GM21529 (cell line): Measurements from ENCODE around the gene NOL6.
"Not testable (repeated sequence)": the region's sequence is repeated elsewhere in the genome, so short reads cannot be mapped to it uniquely, and the experiment has no call there.

ENCODE experiments used
- ATAC-seq: cut with Tn5 transposase; IDR thresholded peaks from one replicate; pipeline ENCODE4 v1.9.1; 2021; ENCODE audit not compliant: unreplicated experiment

The NOL6 gene

DNA sequence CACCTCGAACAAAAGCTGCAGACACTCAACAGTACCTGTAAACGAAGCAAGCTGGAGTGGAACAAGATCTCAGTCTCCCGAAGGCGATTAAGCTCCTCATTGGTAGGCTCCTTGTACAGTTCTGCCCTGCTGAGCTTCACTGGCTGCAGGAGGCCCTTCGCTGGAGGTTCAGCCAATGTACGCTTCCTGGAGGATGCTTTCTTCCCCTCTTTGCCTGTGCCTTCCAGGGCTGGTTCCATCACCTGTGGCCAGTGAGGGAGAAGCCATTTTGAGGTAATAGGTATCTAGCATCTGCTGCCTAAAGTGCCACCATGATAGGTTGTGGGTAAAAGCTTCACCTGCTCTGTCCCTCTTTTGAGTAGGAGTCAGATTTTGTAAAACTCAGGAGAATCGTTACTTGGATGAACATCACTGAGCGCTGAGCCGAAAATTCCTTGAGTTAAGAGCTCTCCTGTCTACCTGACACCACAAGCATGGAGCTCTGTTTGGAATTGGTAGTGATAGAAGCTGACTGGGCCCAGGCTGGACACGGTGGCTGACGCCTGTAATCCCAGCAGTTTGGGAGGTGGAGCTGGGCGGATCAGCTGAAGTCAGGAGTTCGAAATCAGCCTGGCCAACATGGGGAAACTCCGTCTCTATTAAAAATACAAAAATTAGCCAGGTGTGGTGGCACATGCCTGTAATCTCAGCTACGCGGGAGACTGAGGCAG, 1.4 kb downstream of the NOL6 start:
- ATAC-seq, result no peak

DNA sequence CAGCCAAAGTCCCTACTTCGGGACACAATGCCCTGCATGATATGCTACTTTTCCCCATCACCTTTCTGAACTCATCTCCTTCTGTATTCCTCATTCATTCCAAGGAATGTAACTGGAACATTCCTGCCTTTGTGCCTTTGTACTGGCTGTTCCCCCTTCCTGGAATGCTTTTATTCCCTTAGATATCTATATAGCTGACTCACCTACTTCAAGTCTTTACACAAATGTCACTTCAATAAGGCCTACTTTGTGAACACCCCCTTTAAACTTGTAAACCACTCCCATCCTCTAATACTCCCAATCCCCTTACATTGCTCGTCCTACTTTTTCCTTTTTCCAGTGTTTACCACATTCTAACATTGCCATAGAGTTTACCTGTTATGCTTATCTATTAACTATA, 2.4 kb downstream of the NOL6 start:
- no peak for ATAC-seq

DNA sequence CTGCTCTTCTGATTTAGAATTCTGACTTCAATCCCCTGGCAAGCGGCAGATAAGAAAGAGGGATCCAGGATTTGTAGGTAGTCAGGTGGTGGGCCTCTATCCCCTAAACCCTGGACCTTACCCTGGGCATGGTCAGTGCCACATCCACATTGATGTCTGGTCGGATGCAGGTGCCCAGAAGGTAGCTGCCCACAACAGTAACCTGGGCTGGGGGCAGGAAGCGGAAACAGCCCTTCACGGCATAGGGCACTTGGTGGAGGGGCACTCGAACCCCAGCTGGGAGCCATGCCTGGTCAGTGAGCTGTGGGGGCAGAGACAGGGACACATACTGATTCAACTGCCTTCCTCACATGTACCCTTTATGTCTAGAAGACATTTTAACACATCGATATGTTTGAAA, 3.8 kb downstream of the NOL6 start:
- no peak for ATAC-seq

DNA sequence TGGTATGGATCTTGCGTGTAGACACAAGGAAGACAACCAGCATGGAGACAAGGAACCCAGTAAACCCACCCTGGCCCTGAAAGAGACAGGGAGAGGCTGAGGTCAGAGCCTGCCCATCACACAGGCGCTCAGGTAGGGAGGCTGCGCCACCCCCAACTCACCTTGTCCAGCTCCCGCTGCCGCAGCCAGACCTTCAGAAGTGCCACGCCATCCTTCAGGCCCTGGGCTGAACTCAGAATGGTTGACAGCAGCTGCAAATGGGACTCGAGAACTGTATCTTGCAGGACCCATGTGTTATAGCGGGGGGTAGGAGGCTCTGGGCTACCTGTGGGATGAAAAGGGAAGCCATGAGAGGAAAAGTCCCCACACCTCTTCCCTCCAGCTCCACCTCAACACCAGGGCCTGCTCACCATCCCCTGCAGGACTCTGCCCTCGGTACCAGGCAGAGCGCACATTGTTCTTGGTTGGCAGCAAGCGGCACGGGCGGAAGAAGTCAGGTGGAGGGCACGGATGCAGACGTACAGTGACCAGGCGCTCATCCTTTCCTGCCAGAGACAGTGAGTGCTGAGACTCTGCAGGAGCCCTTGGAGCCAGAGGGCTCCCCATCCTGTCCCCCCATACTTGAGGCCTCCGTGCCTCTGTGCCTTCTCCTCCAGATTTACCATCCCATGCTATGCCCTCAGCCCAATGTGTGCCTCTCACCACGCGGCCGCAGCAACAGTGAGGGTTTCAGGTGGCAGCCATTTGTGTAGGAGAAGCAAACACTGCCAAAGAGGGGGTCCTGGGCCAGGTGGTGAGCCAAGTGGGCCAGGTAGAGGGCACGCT, 4.7 kb downstream of the NOL6 start:
- no peak for ATAC-seq

DNA sequence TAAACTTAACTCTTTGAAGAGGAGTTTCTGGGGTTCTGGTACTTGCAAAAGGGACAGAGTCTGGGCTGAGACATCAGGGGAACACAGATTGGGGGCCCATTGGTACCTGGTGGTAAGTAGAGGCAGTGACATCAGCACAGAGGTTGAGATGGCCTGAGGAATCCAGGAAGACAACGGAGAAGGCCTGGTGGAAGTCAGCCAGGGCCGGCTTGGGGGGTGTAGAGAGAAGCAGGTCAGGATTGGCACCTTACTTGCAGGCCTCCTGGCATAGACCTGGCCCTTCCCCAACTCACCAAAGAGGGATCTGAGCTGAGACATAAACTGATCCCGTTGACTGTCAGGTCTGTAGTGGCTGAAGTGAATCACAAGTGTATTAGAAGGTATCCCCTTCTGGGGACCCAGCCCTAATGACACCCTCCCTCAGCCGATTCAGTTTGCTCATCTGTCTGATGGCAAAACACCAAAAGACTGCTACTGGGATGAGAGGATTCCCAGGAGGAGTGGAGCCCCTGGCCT, 5.5 kb downstream of the NOL6 start:
- ATAC-seq, result no peak

DNA sequence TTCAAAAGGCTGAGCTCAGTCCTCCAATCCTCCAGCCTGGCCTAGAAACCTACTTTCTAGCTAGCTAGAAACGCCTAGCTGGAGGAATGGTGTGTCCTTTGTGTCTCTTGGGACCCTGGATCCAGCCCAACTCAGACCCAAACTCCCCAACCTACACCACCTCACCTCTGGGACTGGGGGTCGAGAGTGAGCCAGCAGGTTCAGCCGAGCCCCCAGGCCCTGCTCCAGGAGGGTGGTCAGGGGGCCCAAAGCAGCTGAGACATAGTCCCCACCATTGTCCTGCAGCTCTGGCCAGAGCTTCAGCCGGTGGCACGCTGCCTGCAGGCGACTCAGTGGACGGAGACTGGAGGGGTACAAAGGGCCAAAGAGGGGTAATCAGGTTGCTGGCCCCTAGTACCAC, 6.2 kb downstream of the NOL6 start:
- ATAC-seq, result no peak

DNA sequence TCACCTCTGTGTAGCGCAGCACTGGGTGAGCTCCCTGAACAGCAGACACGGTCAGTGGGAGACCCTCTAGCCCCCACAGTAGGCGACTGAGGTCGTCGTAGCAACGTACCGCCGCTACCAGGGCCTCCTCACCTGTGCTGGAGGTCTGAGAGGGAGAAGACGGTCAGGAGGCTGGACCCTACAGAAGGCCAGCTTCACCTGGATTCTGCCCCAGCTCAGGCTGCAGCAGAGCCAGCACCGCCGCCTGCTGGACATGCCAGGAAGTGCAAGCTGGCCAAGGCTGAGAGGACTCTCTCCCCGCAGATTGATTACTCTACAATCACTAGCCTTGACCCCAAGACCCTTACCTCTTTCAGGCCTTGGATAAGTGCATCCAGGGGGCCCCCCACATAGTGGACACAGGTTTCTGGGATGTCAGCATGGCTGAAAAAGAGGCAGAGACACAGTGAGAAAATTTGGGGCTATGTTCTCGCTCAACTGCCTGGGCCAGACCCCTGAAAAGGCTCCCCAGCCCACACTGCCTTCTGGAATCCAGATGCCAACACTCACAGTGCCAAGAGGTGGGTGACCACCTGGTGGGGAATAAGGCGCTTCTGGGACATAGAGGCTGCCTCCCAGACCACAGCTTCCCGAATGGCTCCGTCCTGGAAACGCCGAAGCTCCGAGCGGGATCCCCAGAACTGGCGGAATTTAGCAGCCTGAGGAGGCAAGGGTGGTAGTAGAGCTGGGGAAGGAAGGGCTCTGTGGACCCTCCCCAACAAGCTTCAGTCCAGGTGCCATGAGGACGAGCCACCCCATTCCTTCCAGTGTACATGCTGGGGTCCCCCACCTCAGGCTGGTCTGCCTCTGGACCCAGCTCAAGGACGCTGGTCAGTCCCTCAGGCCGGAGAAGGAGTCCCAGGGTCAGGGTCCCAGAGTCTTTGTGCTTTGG, 6.9 kb downstream of the NOL6 start:
- no peak for ATAC-seq

DNA sequence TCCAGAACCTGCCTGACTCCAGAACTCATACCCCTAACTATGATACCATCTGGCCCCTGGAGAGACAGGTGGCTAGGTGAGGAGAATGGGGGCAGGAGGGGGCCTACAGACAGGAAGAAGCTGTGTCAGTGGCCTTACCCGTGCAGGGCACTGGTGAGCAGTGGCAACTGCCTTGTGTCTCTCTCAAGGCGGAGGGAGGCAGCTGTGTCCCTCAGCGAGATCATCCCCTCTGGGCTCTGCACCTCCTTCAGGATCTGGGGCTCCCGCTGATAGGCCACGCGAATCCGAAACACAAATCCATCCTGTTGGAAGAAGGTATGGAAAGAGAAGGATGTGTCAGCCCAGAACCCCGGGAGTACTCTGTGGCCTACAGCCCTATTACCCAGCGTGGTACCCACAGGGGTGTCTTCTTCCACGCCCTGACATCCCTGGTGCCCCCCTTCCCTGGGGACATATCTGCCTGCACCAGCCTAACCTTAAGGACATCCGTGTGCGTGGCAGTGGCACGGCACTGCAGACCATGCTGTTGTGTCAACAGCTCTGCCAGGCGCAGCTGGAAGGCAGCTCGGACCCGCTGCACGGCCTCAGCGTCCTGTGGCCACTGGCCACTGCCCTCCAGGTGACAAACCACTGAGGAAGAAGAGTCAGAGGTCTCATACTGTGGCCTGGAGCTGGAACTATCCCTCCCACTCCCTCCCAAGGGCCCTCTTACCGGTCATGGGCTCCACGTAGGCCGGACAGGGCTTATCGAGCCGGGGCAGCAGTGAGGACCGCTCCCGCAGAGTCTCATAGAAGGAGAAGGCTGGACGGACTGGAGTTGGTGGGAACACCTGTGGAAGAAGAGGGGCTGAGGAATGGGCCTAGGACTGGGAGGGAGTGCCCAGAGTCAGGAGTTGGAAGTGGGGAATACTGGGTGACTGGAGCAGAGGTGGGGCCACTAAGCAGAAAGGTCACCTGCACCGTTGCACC, 7.8 kb downstream of the NOL6 start:
- no peak for ATAC-seq

DNA sequence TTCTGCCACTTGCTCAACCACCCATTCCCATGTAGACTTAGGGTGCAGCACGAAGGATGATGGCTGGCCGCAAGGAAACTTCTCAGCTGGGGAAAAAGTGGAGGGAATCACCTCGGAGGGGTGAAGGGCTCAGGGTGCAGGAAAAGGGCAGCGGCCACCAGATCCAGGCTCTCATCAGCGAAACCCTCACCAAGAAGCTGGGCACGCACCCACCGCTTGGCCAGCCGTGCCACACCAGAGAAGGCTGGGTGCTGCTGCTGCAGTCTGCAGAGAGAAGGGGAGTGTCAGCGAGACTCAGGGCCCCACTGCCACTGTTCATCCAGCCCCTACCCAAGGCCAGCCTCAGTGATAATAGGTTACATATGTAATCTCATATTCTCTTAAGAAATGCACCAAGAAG, 8.6 kb downstream of the NOL6 start:
- no peak for ATAC-seq

DNA sequence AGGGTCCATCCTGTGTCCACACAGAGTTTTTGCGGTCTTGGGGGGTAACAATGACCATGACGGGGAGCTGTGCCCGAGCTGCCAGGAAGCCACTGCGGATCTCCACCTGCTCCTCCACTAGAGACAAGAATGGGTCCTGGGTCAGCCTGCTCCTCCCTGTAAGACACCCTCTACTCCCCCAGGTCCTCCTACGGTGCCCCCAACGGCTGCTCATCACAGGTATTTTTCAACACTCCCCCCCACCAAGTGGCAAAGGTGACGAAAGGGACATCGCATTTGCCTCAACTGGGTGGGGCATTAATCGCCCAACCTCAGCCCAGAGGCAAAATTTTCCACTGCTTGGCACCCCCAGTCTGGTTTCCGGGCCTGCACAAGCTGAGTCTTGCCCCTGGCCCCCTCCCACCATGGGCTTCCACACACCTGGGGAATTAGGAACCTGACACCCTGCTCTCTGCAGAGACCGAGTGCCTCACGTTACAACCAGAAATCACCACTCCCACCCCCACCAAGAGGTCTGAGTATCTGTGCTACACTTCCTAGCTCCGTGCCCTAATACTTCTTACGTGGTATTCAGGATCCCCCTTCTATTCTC, 9.6 kb downstream of the NOL6 start:
- ATAC-seq, result no peak

DNA sequence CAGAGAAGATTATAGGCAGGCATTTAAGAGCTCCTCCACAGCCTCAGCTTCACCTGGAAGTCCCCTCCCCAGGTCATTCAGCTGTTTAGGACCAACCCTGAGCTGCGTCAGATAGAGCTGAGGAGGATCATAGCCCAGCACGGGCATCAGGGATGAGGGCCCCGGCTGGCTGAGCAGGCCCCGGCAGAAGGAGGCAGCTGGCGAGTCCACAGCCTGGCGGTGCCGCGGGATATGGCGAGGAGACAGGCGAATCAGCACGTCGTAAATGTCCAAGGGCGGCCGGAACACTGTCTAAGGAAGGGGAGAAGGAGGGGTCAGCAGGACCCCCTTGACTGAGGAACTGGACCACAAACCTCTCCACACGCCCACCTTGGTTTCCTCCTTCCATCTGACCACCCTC, 10.6 kb downstream of the NOL6 start:
- no peak for ATAC-seq

DNA sequence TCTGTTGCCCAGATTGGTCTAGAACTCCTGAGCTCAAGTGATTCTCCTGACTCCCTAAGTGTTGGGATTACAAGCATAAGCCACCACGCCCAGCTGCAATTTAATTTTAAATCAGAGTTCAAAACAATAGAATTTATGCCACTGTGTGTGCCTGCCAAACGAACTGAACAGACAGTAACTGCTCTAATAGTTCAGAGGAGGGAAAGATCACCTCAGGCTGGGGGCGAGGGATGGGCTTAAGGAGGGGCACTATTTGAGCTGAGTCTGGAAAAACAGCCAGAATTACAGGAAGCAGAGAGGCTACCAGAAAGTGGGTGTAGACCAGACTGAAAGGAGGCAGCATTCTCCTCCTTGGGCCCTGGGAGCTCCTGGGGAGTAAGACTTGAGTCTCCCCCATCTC, 12.2 kb downstream of the NOL6 start:
- no peak for ATAC-seq

DNA sequence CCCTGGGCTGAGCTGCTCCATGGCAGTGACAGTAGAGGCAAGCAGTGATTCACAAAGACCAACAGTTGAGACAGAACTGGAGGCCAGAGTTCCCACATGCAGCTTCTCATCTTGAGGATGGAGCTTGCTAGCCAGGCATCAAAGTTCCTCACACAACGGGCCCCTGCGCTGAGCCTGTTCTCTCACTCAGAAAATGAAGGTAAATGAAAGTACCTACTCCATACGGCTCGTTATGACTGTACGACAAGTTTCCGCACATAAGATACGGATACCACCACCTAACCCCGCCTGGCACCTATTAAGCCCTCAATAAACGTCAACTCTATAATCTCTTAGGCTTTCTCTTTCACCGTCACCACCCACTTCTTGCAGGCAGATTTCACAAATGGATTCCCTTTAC, 12.9 kb downstream of the NOL6 start:
- ATAC-seq, result no peak

DNA sequence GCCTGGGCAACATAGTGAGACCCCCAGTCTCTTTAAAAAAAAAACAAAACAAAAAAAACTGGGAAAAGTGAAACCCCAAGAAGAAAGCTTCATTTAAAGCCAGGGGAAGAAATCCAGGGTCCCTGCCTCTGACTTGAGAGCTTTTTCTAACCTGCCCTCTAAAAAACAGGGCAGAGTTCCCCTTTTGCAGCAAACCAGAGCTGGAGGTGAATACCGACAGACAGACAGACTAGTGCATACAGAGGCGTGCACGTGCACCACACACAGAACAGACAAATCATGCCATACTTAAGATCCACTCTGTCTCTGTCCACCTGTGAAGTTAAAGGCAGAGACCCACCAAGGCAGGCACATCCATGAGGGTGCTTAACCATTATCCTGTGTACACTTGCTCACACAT, 14.6 kb downstream of the NOL6 start:
- no peak for ATAC-seq

DNA sequence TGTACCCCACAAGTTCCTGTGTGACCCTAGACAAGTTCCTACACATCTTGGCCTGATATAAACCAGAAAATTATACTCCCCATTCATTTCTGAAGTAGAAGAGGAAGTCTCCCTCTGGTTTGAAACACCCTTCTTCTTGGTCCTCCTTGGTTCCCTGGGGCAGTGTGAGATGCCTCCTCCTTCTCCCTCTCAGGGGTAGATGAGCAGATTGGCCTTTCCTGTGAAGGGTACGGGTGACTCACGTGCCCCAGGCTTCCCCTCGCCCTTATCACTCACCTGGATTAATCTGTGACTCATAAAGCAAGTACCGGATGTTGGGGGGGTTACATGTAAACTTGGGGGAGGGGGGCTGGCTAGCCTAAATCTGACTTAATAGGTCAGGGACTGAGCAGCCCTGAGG, 15.3 kb downstream of the NOL6 start:
- ATAC-seq, result no peak

DNA sequence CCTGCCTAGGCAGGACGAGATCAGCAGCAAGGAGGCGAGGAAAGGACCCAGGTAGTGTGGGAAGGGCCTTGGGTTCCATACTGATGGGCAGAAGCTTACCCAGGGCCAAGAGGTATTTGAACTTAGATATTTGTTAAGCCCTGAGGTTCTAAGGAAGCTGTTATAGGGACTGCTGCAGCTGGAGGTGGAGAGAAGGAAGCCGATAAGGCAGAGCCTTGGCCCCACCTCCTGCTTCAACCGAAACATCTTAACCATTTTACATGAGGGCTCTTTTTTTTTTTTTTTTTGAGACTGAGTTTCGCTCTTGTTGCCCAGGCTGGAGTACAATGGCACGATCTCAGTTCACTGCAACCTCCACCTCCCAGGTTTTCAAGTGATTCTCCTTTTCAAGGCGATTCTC, 17.8 kb downstream of the NOL6 start:
- ATAC-seq, result no peak

DNA sequence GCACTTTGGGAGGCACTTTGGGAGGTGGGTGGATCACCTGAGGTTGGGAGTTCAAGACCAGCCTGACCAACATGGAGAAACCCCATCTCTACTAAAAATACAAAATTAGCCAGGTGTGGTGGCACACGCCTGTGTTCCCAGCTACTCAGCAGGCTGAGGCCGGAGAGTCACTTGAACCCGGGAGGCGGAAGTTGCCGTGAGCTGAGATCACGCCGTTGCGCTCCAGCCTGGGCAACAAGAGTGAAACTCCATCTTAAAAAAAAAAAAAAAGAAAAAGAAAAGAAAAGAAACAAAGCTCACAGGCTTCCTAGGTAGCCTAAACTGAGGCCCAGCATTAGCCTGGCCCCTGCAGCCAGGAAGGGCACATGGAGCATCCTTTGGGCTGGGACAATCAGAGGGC, 18.3 kb downstream of the NOL6 start:
- ATAC-seq, result not testable (repeated sequence)

DNA sequence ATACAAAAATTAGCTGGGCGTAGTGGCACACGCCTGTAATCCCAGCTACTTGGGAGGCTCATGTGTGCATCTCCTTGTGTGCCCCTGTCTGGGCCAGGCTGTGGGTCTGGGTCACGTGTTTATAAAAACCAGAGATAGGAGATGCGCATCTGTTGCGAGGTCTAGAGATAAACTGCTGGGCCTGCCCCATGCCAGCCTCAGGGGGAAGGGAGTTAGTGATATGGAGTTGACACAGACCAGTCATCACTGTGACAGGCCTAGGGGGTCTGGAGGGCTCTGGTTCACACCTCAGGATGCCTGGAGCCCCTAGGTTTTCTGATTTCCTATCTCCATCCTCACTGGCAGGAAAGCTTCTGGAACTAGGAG, 19.1 kb downstream of the NOL6 start:
- not testable (repeated sequence) for ATAC-seq

DNA sequence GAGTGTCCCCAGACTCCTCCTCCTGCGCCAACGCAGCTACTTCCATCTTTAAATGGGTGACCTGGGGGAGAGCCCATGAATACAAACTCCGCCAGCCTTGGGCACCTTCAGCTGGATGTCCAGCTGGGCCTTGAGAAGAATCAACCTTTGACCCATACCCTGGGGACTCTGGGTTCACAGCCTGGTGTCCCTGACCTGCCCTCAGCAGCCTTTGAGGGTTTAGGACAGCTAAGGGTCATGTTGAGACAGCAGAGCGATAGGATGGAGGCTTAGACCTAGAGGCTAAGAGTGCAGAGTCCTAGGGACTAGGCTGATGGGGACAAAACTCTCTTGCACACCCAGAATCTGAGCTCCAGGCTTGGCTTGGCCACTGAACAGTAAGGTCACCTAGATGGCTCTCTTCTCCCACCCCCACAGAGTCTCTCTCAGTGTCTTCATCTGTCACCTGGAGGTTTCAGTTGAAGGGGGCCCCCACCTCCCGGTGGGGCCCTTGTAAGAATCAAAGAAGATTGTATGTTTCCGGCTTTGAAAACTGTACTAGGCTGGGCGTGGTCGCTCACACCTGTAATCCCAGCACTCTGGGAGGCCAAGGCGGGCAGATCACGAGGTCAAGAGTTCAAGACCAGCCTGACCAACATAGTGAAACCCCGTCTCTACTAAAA, 19.6 kb downstream of the NOL6 start:
- peak; percentile 66 for ATAC-seq
